HG03521 (cell line): ENCODE data around the gene AGAP3.
A peak's percentile ranks its signal among the peaks of the same experiment; 100 is the strongest.

Experiments
- ATAC-seq: cut with Tn5 transposase; IDR thresholded peaks from one replicate; pipeline ENCODE4 v1.9.1; 2021; ENCODE audit warnings: mild to moderate bottlenecking, moderate library complexity; ENCODE audit not compliant: unreplicated experiment

AGAP3 gene

DNA sequence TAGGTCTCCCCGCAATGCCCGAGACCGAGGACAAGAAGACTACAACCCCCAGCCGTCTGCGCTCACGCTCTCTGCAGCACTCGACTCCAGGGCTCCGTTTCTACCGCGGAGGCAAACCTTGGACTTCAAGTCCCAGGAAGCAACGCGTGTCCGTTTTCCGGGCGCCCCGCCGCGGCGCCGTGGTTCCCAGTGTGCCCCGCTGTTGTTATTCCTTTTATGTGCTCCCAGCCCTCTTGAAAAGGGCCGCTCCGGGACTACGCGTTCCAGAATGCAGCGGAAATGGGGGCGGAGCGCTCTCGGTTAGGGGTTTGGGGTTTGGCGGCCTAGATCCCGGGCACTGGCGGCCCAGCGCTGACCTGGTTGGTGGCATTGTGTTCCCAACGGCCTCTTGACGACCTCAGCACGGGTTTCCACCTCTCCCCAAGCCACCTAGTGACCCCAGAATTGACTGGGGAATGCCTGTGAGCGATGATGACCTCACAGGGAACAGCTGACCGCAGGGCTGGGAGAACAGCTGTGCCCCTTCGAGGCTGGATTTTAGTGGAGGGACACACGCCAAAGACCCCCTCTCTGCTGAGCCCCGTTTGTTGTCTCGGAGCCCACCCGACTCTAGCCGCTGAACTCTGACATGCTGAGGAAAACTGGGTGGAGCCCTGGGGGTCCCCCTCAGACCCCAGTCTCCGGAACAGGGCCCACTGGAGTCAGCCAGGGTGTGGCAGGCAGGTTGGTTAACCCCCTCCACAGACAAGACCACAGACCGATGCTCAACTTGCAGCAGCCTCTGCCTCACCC lies 28.1 kb upstream of the AGAP3 start:
- ATAC-seq, result peak; percentile 84

DNA sequence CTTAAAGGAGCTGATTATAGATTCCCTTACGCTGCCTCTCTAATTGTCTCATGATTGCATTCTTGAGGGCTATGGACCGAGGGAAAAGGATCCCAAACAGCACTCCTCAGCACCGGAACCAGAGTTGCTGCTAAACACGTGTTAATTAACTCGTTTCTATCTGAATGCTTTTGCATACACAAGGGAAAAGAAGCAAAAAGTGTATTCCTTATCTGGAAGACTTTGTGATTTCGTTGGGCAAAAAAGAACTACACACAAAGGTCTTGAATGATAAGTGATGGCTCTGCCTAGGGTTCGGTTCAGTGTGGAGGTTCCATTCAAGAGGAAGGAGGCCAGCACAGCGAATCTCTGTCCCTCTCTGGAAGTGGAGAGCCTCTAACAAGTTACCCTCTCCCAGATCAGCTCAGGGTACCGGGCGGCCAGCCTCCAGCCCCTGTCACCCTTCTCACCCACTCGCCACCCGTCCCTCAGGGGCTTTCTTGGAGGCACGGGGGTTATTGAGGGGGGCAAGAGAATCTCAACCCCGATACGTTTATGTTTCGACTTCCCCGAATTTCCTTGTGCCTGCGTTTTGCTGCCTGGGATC lies 27.4 kb upstream of the AGAP3 start:
- ATAC-seq, result no peak

DNA sequence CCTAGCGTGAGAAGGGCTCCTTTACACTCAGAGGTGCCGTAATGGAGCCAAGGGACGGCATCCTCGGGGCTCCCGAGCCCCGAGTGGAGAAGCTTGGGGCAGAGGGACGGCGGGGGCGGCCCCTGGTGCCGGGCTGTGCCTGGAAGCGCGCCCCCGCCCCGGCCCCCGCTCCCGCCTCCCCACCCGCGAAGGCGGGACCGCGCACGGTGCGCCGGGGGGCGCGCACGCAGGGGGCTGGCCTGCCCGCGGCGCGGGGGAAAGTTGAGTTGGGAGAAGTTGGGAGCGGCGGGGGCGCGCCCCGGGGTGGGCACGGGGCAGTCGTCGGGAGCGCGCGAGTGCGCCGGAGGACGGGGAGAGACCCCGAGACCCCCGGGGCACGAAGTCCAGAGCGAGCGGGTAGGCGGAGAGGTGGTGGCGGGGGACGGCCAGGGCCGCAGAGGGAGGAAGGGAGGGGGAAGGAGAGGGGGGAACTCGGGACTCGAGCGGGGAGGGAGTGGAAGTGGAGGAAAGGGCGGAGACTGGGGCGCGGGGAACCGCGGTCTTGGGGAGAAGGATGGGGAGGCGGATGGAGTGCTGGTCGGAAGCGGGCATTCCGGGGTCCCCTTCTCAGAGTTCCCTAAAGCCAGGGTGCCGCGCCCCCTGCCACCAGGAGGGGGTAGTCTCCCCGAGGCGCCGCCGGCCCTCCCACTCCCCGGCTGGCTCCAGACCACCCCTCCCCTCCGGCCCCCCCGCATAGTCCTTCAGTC lies 26.7 kb upstream of the AGAP3 start, which contains the start of gene SLC4A2:
SLC4A2 (plus strand) TSS at position 223 of the 746 bp plus-strand sequence. CDS start 2,399 bp downstream, outside the sequence.
- peak; percentile 25 for ATAC-seq

DNA sequence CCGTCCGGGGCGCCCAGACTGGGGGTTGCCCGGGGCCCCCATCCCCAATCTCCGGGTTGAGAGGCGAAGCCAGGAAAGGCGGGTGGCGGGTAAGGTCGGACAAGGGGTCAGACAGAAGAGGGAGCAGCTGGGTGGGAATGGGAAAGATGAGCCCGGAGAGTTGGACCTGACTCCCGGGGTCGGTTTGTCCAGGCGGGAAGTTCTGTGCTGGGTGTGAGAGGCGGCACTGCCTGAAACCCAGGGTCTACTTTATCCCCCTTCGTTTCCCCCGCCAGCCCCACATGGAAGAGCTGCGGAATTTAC lies 26.2 kb upstream of the AGAP3 start:
- no peak for ATAC-seq

DNA sequence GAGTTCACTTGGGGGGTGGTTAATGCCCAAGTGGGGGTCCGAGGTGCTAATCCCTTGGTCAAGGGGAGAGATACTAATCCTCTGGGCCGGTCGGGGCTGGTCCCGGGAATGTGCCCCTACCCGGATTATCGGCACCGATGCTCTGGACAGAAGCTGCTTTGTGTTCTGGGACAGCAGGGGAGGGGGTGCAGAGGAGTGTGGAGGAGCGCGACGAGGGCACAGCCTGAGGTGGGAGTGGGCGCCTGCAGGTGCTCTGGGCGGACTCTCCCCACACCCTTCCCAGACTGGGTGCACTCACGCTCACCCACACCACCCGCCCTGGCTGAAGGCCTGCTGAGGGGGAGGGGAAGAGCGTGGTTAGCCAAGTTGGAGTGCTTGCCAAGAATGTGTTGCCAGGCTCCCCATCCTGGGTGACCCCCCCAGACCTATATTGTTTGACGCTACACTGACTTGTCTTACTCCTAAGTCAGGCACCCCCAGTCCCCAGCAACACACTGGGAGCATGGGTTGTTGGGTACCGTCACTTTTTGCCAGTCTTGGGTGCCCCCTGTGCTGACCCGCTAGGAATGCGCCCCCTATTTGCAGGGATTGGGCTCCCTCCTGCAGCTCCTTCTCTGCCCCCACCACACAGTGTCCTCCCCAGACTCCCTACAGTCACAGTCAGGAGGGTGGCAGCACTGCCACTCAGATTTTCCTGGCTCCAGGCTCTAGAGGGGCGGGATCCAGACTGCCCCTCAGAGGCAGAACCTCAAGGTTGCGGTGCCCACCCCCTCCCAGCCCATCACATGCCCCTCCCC lies 25.7 kb upstream of the AGAP3 start:
- ATAC-seq, result no peak

DNA sequence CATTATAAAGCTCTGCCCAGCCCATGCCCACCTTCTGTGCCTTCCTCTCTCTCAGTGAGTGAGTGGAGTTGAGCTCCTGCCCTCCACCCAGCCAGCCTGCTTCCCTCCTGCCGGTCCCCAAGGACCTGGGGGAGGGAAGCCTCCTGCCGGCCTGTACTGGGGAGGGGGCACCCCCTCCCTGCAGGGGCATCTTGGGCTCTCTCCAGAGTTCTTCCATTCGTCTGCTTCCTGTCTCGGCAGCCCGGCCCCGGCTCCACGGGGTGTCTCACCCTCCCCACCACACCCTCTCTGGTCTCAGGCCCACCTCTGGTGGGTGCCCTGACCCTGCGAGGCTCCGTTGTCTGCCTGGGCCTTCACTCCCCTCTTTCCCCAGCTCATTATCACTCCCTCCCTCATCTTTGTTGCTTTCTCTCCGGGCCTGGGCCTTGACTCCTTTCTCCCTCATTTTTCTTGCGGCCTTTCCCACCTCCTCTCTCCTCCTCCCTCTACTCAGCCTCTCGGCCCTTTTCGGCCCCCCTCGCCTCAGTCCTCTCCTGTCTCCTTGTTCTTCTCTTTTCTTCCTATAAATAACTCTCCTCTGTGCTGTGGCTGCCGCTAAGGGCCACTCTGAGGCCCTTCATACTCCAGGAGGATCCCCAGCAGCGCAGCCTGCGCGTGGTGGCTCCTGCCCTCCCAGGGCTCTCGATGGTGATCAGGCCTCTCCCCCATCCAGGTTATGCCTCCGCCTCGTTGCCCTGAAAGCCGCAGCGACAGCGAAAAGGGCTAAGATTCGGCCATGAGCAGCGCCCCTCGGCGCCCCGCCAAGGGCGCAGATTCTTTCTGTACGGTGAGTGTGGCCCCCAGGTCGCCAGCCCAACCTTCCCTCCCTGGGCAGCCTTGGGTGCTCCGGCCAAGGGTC lies 24.8 kb upstream of the AGAP3 start:
- ATAC-seq, result no peak

DNA sequence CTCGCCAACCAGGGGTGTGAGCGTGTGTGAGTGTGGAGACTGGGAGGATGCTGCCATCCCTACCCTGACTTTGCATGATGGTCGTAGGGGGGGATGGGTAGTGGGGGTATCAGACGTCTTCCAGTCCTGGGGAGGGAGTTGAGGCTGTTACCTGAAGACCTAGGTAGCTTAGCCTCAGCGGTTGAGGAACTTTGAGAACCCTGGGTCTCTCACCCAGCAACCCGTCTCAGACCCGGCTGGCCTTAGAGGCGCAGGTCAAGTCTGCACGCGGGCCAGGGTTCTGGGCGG lies 24.2 kb upstream of the AGAP3 start:
- no peak for ATAC-seq

DNA sequence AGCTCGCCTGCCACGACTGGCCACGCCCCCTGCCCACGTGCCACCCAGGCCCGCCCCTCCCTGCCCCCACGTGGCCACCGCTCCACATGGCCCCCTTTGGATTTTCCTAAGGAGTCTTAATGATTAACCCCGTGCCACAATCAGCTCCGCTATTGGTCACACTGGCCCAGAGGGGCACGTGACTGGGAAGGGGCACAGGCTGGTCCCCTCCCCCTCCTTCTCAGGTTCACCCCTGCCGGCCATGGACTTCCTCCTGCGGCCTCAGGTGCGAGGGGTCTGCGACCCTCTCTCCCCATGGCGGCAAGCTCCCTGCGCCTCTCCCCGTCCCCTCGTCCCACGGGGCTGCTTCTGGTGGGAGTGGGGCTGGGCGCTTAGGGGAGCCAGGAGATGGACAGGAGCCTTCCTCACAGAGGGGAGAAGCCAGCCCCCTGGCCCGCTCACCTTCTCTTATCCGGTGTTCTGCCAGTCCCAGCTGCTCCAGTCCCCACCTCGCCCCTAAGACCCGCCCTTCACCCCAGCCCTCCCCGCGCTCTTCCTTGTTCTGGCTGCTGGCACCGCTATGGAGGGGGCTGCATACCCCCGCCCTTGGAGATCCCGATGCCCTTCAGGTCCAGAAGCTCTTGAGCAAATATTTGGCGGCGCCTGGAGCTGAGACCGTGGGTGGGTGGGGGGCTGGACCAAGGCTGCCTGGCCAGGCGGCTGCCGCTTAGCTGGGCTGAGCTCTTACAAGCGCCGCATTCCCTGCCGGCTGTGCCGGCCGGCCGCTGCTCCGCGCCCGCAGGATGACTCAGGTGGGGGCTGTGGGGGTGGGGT lies 23.7 kb upstream of the AGAP3 start:
- ATAC-seq, result no peak

DNA sequence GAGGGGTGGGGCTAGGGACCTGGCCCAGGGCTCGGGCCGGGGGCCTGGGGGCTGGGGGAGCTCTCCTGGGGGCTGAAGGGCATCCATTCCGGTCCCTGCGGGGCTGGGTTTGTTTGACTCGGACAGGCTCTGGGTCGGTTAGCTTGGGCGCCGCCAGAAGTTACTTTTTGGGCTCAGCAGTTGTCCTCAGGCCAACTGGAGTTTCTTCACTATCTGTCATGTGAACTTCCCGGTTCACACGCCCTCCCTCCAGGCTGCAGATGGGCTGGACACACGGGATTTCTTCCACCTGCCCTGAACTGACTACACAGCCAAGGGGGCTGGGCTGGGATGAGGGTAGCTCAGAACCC lies 23.1 kb upstream of the AGAP3 start:
- no peak for ATAC-seq

DNA sequence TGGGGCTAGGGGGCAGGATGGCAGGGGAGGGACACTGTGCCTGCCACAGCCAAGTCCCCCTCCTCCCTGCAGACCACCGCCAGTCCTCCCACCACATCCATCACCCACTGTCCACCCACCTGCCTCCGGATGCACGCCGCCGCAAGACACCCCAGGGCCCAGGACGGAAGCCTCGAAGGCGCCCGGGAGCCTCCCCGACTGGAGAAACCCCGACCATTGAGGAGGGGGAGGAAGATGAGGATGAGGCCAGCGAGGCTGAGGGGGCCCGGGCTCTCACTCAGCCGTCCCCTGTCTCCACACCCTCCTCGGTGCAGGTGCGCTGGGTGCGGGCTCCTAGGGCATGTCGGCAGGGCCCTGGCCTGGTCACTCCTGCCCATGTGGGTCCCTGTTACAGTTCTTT lies 21.8 kb upstream of the AGAP3 start:
- ATAC-seq, result no peak

DNA sequence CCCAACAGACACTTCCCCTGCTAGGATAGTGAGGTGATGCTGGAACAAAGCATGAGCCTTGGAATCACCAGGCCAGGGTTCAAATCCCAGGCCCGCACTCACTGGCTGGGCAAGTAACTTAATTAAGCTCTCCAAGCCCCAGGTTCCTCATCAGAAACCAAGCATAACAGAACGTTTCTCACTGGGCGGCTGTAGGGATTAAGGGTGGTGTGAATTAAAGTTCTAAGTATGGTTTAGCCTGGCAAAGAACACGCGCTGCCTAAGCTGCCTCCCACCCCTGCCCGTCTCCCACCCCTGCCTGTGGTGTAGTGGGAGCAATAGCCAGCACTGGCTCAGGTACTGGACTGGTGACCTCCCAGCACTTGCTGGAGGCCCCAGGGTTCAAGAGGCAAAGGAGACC lies 21.3 kb upstream of the AGAP3 start:
- ATAC-seq, result no peak

DNA sequence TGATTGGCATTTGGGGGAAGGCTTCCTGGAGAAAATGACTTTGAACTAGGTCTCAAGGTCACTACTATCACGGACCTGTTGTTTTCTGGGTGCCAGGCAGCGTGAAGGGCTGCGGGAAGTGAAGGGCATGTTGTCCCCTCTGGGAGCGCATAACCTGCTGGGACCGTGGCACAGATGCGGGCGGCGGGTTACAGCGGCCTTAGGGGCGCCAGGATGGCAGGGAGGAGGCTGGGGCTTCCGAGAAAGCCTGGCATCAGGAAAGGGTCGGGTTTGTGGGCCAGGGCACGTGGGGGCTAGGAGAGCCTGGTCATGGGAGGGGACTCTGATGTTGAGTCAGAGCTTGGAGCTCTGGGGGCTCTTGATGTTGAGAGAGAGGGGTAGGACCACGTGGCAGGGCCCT lies 20.8 kb upstream of the AGAP3 start:
- no peak for ATAC-seq

DNA sequence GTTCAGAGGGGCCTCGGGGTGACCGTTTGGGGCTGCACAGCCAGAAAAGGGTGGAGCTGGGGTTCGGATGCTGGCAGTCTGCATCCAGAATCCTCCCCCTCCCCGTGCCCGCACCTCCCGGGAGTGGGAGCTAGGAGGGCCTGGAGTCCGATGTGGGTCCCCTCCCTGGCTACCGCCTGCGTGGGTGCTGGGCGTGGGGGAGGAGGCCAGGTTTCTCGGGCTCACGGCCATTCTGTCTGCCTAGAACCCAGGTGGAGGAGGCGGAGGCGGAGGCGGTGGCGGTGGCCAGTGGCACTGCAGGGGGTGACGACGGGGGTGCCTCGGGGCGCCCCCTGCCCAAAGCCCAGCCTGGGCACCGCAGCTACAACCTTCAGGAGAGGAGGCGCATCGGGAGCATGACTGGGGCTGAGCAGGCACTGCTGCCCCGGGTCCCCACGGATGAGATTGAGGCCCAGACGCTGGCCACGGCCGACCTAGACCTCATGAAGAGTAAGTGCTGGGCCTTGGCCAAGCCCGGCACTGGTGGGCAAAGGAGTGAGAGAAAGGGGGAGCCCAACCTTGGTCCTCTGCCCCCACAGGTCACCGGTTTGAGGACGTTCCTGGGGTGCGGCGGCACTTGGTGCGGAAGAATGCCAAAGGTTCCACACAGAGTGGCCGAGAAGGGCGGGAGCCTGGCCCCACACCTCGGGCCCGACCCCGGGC lies 19.9 kb upstream of the AGAP3 start:
- ATAC-seq, result no peak

DNA sequence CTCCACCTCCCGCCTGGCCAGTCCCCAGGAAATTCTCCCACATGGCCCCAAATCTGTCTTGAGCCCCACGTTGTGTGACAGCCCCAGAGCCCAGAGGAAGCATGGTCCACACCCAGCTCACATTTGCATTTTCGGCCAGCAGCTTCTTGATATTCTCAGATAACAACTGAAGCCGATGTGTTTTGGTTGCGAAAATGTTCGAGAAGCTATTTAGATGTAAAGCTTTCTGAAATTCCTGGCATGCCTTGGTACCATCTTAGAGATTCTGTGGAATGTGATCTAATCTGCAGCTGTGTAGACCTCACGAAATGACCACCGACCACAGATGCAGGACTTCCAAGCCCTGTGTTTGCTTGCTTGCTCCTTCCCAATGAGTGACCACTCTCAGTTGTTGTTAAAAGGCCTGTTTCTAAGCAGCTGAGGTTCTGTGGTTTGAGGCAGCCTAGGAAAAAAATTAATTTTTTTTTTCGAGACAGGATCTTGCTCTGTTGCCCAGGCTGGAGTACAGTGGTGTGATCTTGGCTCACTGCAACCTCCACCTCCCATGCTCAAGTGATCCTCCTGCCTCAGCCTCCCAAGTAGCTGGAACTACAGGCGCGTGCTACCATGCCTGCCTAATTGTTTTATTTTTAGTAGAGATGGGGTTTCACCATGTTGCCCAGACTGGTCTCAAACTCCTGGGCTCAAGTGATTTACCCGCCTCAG lies 18.1 kb upstream of the AGAP3 start:
- no peak for ATAC-seq

DNA sequence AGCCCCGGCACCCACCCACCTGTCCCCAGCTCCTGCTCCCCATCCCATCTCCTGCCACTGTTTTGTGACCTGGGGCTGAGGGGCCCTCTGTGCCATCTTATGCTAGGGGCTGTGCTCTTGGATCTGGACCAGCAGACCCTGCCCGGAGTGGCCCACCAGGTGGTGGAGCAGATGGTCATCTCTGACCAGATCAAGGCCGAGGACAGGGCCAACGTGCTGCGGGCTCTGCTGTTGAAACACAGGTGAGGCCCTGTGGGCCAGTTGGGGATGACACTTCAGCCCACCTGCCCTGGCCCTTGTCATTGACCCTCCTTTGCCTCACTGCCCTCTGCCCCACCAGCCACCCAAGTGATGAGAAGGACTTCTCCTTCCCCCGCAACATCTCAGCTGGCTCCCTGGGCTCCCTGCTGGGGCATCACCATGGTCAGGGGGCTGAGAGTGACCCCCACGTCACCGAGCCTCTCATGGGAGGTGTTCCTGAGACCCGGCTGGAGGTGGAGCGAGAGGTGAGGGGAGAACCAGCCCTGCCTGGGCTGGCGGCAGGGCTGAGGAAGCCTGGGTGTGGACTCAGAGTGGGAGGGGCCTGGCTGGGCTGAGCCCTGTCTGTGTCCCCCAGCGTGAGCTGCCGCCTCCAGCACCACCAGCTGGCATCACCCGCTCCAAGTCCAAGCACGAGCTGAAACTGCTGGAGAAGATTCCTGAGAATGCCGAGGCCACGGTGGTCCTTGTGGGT lies 16.3 kb upstream of the AGAP3 start:
- ATAC-seq, result no peak

DNA sequence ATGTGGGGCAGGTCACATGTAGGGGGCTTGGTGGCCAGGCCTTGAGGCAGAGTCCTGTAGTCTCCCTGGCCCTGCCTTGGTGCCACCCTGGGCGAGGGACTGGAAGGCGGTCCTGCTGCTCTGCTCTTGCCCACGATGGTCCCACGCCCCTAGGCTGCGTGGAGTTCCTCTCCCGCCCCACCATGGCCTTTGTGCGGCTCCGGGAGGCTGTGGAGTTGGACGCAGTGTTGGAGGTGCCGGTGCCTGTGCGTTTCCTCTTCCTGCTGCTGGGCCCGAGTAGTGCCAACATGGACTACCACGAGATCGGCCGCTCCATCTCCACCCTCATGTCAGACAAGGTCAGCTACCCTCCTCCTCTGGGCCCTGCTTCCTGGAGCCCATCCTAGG lies 15.7 kb upstream of the AGAP3 start:
- ATAC-seq, result no peak

DNA sequence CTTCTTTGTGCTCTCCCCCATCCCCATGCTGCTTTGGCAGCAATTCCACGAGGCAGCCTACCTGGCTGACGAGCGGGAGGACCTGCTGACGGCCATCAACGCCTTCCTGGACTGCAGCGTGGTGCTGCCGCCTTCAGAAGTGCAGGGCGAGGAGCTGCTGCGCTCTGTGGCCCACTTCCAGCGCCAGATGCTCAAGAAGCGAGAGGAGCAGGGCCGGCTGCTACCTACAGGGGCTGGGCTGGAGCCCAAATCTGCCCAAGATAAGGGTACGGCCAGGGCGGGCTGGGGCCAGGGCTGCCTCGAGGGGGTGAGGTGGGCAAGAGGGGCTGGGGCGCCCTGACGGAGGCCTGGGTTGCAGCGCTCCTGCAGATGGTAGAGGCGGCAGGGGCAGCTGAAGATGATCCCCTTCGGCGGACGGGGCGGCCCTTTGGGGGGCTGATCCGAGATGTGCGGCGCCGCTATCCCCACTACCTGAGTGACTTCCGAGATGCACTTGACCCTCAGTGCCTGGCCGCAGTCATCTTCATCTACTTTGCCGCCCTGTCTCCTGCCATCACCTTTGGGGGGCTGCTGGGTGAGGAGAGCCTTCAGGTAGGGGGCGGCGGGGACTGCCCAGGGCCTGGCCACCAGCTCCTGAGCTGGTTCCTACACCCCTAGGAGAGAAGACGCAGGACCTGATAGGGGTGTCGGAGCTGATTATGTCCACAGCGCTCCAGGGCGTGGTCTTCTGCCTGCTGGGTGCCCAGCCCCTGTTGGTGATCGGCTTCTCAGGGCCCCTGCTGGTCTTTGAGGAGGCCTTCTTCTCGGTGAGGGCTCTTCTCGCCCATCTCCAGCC lies 15.0 kb upstream of the AGAP3 start:
- ATAC-seq, result no peak
